Right kidney (tissue), 1 donor: ENCODE results near the gene H19.

ENCODE experiments used
- DNase-seq: peaks from one replicate; pipeline ENCODE4 v3.0.0-alpha.2; 2016

H19 gene

DNA sequence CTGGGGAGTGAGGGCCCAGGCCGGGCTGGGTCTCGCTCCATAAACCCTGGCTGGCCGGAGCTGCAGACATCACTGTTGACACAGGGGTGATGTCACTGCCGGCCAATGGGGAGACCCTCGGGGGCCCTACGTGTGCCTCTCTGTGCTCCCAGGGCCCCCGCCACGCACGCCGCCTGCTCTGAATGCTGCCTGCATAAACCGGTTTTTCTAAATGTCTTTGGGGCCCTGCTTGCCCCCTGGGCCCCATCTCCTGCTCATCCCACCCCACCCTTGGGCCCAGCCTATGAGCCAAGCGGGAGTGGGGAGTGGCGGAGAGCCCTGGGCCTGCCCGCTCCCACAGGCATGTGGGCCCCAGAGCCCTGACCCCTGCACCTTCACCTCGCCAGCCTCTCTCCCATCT, 7.7 kb downstream of the H19 start:
- DNase-seq, result no peak

DNA sequence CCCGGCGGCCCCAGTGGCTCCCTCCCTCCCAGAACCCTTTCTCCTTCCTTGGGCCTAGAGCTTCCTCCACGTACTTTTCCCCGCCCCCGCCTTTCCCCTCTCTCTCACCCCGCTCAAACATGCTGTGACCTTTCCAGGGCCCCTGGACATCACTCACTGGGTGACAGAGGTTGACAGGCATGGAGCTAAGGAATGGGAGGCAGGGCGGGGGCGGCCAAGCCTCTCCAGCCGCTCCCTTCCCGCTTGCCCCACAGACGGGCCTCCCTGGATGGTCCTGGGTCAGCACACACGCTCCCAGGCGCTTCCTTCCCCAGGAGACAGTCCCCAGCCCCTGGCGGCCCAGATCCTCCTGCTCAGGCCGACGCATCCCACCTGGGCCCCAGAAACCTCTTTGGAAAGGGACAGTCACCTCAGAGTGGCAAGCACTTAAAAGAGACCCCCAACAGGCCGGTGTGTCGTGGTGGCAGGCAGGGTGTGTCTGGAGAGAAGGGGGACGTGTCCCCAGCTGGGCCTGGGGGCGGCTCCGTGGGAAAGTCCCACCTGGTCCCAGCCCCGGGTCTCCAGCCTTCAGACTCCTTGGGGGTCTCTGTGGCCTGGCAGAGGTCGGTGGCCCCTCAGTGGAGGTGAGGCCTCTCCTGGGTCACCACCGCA, 8.8 kb downstream of the H19 start:
- peak; percentile 42 for DNase-seq

DNA sequence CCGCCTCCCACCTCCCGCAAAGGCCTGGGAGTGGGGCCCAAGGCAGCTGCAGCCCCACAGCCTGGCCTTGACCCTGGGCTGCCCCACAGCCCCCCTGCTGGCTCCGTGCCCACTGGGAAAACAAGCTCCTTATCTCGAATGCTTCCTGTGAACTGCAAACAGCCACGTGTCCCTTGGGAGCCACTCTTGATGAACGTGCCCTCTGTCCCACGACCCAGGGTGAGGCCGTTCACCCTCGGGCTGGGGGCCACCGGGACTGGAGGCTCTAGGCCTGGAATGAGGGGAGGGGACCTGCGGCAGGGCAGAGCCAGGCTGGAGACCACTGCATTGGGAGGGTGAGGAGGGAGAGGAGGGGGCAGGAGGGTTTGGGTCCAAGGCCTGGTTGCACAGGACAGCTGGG, 9.5 kb downstream of the H19 start:
- no peak for DNase-seq

DNA sequence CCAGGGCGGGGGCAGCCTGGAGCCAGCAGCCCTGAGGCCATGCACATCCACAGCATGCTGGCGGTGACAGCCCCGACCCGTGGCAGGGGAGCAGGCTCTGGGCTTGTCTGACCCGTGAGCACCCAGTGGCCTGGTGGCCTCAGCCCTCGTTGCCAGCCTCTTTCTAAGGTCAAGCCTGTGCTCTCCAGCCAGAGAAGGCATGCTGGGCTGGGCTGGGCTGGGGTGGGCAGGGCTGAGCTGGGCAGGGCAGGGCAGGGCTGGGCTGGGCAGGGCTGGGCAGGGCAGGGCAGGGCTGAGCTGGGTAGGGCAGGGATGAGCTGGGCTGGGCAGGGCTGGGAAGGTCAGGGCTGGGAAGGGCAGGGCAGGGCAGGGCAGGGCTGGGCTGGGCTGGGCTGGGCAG, 10.6 kb downstream of the H19 start:
- no peak for DNase-seq

DNA sequence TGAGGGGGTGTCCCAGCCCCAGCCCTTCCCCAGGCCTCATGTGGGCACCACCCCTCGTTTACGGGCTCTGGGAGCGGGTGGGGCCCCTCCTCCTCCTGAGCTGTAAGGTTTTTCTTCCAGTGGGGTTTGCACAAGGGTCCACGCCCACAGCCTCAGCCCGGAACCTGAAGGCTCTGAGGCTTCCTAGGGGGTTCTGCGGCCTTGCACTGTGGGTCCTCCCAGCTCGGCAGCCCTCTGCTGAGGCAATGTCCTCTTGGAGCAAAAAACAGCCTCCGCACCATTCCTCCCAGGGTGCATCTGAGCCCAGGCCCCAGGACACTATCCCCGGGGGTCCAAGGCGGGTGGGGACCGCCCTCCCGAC, 14.1 kb downstream of the H19 start:
- DNase-seq, result peak; percentile 0

DNA sequence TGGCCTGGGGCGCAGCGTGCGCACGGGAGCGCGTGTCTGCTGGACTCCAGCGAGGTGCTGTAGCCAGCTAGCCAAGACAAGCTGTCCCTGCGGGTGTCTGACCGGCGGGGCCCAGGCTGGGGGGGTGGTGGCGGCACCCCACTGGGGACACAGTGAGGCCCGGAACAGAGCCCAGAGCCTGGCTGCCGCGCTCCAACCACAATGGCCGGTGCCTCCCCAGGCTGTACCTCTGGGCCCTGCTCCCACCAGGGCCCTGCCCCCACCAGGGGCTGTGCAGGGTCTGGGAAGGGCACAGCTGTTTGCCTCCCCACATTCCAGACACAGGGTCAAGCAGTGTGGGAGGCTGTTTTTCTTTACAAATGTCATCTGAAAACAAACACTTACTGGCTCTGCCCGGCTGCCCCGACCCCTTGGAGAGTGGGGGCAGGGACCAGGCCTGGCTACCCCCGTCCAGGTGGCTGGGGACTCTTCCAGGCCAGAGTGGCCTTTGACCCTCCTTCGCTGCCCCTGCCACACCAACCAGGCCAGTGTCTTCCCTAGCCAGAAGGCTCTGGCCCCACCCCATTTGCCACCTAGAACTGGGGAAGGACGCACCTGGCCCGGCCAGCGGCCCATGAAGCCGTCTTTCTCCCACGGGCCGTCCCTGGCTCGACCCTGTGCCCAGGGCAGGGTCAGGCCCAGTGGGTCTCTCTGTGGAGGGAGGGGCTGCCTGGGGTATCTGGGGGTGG, 14.6 kb downstream of the H19 start:
- no peak for DNase-seq

DNA sequence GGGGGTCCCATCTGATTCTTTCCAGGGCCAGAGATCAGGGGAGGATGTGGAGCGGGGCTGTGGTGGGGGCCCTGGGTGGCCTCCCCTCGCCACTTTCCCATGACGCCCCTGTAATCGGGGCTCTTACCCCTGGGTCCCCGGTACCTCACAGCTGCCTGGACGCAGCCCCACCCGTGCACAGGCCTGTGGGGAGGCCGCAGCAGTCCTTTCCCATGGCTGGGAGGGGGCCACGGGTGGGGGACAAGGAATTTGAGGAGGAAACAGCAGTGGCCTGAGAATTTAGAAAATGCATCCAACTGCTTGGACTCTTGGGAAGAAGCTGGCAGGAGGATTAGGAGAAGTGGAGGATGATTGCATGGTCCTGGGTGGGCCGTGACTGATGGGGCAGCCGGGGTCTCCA, 18.0 kb downstream of the H19 start:
- DNase-seq, result no peak

DNA sequence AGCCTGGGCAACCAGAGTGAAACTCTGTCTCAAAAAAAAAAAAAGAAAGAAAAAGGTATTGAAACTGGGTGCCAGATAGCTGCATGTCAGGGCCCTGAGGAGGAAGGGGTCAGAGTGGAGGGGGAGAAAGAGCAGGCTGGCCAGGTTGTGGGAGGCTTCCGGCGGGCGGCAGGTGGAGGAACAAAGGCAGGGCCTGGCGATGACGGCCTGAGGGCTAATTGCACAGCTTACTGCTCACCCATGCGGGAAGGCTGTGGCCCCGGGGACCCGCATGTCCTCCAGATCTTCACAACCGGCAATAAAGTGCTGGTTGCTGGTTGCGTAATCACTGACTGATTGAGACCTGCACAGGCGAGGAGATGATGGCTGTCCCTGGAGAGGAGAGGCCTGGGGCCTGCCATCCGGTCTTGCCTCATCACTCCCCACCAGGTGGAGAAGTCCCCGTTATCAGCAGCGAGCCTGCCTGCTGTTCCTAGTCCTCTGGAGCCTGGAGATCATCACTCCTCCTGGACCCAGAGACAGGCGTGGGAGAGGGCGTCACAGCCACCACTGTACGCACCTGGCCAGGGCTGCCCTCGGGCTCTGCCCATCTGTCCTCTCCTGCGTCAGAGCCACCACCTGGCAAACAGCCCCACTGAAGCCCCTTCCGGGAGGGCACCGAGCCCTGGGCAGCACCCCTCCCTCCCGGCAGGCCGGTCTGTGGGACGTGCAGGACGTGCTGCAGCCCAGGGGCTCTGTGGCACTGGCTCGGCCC, 18.7 kb downstream of the H19 start:
- no peak for DNase-seq

DNA sequence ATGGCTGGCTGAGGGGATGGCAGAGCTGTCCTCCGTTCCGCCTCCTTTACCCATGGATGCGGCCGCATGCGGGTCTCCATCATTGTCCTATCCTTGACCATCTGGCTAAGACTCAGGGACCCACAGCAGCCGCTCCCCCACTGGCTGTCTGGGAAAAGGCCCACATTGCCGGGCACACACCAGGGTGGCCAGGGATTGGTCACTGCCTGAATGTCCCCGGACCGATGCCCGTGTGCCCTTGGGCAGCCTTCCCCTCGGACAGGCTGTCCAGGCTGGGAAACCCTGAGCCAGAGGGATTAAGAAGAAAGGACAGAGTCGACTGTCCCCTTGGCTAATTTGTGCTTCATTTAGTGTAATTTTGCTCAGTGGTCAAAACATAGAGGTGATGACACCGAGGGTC, 22.5 kb downstream of the H19 start:
- DNase-seq, result no peak

DNA sequence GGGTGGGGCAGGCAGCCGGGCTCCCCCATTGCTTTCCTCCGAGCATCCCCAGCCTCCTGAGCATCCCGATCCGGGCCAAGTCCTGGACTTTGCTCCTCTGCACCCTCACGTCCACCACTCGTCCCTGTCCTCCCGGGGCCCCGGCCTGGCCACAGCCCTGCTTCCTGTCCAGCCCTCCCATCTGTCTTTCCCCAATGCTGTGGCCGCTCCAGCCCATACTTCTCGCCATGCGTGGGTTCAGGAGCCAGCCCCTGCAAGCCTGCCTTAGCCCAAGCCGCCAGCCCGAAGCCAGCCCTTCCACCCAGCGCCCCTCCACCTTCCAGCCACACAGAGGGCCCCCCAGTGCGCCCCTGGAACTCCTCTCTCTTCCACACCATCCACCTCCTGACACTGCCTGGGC, 26.7 kb downstream of the H19 start:
- no peak for DNase-seq

DNA sequence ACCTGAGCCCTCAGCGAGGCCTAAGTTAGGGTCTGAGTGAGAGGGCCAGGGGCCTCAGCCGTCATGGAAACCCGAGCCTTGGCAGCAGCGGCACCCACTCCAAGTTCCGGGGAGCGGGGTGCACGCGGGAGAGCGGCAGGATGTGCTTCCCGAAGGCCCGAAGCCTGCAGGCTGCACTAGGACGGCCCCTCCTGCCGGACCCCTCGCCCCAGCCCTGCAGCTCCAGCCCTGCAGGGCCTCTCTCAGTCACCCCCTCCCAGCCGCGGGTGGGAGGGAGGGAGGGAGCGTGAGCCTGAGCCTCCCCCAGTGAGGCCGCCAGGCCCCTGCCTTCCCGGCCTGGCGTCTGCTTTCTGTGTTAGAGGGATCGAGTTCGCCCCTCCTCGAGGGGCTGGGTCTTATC, 27.9 kb downstream of the H19 start:
- DNase-seq, result no peak

DNA sequence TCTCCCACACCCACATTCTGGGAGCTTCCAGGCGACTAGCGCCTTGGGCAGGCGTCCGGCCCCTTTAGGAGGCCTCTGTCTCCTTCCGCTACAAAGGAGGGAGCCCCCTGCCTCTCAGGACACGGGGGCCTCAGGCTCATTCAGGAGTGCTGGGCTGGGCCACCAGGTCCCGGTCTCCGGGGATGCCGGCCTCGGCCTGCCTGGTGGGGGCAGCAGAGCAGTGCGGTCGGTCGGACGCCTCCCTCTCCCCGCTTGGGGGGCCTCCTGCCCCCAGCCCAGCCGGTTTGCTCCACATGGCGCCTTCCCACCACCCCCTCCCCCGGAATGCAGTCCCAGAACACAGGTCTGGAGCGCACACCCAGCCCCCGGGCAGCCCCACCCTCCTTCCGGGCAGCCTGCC, 28.6 kb downstream of the H19 start:
- DNase-seq, result no peak

DNA sequence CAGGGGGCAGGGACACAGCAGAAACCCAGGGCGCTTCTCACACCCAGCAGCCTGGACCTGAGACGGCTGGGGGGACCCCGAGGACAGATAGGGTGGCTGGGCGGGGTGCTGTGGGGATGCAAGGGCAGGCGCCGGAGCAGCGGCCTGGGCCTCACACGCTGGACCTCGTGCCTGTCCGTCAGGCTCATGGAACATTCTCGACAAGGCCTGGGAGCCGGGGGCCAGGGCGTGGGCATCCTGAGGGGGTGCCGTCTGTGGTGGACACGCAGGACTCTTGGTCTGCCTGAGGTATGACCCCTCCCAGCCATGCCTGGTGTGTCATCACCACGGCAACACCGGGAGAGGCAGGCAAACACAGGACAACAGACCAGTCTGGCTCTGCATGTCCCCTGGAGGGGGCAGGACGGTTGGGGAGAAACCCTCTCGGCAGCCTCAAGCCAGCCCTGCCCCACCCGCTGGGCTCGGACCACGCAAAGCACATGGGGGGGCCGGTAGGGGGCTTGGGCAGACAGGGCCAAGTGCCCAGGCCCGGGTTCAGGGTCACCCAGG, 29.1 kb downstream of the H19 start:
- DNase-seq, result no peak

DNA sequence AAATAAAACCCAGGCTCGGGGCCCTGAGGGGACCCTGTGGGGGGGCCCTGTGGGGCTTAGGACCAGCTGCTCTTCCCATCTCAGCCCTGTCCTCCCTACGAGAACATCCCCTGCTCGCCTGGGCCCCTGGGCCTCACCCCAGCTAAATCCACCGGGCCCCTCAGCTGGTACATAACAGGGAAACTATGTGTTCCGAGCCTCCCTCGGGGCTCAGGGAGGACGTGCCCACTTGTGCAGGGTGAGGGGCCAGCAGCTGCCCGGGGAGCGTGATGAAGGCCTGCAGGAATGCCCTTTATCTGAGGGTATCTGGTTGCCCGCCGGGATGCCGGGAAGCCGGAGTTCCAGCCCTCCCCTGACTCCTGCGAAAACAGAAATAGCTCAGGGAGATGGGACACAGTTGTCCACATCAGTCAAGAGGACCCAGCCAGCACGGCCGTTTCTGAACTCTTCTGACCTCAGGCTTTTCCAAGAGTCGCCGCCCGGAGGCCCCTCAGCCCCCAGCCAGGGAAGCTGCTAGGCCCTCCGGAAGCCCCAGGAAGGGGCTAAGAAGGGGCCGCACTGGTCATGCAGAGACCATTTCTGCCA, 29.9 kb downstream of the H19 start:
- no peak for DNase-seq

DNA sequence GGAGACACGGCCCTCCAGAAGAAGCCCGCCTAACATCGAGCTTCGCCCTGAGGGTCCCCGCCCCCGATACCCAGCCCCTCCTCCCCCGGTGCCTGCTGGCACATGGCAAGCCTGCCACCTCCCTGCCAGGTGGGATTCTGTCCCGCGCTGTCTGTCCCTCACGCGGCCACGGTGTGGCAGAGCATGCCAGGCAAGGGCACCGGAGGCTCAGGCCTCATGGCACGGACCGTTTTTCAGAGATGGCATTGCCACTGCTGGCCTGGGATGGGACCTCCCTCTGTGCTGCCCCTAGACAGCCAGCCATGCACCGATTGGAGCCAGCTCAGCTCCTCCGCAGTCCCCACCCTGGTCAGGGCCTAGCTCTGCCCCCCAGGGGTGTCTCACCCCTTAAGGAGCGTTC, 31.1 kb downstream of the H19 start:
- DNase-seq, result no peak

DNA sequence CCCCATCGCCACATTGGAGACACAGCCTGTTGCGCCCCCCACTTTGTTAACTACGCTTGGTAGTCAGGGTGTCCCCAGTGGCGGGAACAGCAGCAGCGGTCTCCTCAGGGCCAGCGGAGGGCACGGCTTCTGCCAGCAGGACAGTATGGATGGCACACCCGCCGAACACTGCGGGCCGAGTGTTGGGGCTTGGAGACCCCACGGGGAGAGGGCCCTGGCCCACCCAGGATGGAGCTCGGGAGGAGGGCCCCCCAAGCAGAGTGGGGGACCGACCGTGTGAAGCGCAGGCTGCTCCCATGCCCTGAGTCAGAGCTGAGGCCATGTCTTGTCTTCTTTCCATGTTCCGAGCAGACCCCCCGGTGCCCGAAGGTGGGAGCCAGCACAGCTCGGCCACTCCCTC, 32.7 kb downstream of the H19 start:
- no peak for DNase-seq

DNA sequence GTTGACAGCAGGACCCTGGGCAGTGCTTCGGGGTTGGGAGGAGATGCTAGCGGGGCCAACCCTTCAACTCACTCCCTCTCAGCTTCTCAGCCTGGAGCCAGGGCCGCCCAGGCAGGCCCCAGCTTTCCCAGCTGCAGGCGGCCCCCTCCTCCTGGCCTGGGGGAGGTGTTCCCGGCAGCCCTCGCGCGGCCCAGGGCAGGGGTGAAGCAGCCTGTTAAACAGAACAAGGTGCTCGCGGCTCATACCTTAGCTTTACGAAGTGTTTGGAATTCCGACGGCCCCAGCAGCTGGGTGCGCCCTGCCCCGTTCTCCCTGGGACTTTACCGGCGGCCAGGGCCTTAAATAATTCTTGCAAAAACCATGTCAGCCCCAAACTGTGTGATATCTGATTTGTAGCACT, 33.3 kb downstream of the H19 start:
- no peak for DNase-seq

DNA sequence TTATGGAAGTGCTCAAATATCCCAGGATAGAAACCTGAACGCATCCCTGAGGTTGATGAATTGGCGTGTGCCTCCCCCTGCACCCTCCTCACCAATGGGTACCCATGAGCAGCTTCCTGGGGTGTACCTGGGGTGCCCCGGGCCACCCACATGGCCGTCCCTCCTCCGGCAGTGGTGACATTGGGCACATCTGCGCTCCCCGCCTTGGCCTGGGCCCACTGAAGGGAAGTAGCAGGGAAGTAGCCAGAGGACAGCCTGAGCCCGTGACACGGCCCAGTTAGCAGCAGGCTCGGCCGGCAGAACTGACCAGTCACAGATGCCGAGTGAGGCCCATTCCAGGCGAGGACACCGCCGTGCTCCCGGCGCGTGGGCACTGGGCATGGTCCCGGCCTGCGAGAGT, 33.8 kb downstream of the H19 start:
- DNase-seq, result no peak

DNA sequence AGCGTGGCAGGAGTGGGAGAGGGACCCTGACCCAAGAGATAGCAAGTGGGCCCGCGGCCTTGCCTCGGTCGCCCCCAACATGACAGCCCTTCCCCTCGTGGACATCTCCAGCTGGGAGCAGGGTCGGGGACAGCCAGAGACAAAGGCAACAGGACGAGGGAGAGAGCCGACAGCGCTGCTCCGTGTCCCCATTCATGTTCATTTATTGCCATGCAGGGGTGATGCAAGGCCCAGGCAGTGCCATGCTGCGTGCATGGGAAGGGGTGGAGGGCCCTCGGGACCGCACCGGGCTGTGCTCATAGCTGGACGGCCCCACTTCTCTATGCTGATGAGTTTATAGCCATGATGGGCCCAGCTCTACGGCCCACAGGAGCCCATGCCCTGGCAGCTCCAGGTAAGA, 37.9 kb downstream of the H19 start:
- DNase-seq, result no peak

DNA sequence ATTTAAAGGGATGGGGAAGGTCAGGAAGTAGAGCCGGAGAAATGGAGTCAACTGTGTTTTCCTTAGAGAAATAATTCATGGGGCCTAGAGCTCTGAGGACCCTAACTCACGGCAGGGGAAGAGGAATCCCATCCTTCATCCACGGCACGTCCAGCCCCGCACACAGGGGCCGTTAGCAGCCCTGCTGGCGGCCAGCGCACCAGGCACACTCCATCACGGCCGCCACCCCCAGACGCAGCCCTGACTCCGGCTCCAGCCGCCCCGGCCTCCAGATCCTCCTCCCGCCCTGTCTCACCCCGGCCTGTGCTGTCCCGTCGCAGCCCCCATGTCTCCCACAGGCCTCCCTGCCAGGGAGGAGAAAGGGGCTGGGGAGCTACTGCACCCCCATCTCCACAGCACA, 39.3 kb downstream of the H19 start:
- DNase-seq, result no peak

DNA sequence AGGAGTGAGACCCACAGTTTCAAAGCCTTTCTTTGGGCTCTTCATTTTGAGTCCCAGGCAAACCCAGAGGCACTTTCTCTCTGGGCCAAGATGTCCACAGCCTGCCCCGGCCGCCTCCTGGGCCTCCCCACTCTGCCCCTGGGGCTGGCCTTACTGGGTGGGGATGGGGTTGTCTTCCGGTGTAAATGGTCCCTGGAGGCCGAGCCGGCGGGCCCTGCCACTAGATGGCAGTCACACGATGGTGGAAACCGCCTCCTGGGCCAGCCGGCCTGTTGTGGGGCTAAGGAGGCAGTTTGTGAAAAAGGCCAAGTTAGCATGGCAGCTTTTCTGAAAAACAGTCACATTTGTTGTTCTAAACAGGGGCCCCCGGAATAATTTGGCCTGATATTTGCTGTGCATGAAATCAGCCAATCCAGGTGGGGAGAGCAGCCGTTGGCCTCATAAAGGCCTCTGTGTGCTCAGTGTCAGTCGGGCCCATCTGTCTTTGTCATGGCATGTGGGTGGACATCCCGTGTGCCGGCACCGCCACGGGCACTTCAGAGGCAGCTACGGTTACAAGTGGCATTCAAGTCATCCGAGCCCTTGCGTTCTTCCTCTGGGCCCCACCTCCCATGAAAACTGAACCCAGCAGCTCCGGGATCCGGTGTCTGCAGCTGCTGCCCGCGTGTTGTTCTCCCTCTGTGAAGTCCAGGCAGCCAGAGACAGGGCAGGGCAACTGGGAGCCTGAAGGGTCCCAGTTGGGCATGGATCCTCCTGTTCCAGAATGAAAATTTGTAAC, 44.0 kb downstream of the H19 start:
- DNase-seq, result no peak

DNA sequence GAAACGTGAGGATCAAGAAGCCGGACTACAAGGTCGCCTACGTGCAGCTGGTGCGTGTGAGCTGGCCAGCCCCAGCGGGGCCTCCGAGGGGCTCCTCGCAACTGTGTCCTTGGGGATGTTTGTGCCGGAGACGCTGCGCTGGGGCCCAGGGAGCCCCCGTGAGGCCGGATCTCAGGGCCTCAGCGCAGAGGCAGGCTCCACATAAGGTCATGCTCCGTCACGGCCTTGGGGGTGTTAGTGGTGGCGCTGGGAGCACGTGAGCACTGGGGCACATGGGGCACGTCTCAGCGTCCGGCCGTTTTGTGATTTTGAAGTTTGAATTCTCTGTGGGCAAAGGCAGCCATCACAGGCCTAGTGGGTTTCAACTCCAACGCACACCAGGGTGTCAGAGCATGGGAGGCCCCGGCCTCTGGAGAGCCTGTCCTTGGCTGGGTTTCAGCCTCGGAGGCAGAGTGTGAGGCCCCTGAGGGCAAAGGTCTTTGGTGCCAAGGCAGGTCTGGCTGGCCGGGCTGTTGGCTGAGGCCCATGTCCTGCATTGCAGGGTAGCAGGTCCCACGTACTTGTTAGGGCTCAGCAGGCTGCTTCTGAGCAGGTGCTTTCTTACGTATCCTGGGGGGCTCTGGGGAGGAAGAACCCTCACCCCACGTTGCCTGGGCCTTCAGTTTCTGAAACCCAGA, 44.7 kb downstream of the H19 start:
- no peak for DNase-seq
